H1 (cell line): ENCODE measurements around the gene TBC1D19. TPM values are rescaled to one million over a fixed set of nuclear protein-coding genes. Genes with fewer than 3 reads are reported as not detected.
A peak's percentile ranks its signal among the peaks of the same experiment; 100 is the strongest.

ENCODE experiments used
- CTCF ChIA-PET: fragments of 300-600 bp; sonication (Branson Sonifier 250); formaldehyde crosslinking; loops from one replicate; lab custom pipeline; 2021; ENCODE audit not compliant: partially characterized antibody; lab: Charles Lee
- POLR2A ChIA-PET: fragments of 300-600 bp; sonication (Branson Sonifier 250); formaldehyde crosslinking; loops from one replicate; lab custom pipeline; 2021; ENCODE audit warnings: inconsistent platforms; ENCODE audit not compliant: partially characterized antibody; lab: Charles Lee
- DNase-seq, 2 experiments: peaks; one replicate each; pipeline versions ENCODE4 v3.0.0 to v3.0.0-alpha.2; 2010 to 2022; ENCODE audit warnings: low spot score in 2 of 2, low read depth in 1 of 2, mixed read lengths in 1 of 2
- FAIRE-seq: peaks from 2 replicates; lab custom pipeline; 2011; peaks lifted over from hg19 to GRCh38; lab: Jason Lieb, UNC
- H2AFZ ChIP-seq: 2 replicates; pipeline ENCODE4 v1.8.1; 2012; ENCODE audit warnings: low read length, inconsistent platforms
- H2AK5ac ChIP-seq: 2 replicates; pipeline ENCODE4 v1.6.1; 2013; ENCODE audit warnings: low read depth, low read length
- H2BK120ac ChIP-seq: replicated peaks from 2 replicates; pipeline ENCODE3; 2013; ENCODE audit warnings: low read depth, low read length, inconsistent platforms
- H2BK12ac ChIP-seq: 2 replicates; pipeline ENCODE4 v1.6.1; 2013; ENCODE audit warnings: low read depth, low read length
- H2BK15ac ChIP-seq: 2 replicates; pipeline ENCODE4 v1.6.1; 2013; ENCODE audit warnings: low read length
- H2BK20ac ChIP-seq: 2 replicates; pipeline ENCODE4 v1.6.1; 2013; ENCODE audit warnings: low read length
- H2BK5ac ChIP-seq: 2 replicates; pipeline ENCODE4 v1.6.1; 2013; ENCODE audit warnings: low read depth, low read length
- H3K14ac ChIP-seq: 2 replicates; pipeline ENCODE4 v1.6.1; 2013; ENCODE audit warnings: inconsistent platforms; ENCODE audit not compliant: insufficient read length
- H3K18ac ChIP-seq: 2 replicates; pipeline ENCODE4 v1.6.1; 2013; ENCODE audit warnings: low read length; ENCODE audit errors: extremely low read depth
- H3K23ac ChIP-seq: 2 replicates; pipeline ENCODE4 v1.6.1; 2013; ENCODE audit warnings: inconsistent platforms; ENCODE audit not compliant: insufficient read length
- H3K23me2 ChIP-seq: 2 replicates; pipeline ENCODE4 v1.6.1; 2013; ENCODE audit warnings: low read depth, low read length
- H3K27ac ChIP-seq: 2 replicates; pipeline ENCODE4 v1.6.1; 2011; ENCODE audit warnings: low read depth, low read length, inconsistent platforms
- H3K27me3 ChIP-seq, 4 experiments: replicated peaks in 1 of 4; 1 replicate in 1 of 4; 2 replicates in 3 of 4; pipeline versions ENCODE4 v1.6.1 to v1.8.1; 2011 to 2013; ENCODE audit warnings: low read length in 3 of 4, mild to moderate bottlenecking in 3 of 4, inconsistent platforms in 2 of 4, mixed read lengths in 2 of 4, moderate library complexity in 1 of 4; ENCODE audit not compliant: control insufficient read depth in 3 of 4, insufficient read depth in 3 of 4; ENCODE audit errors: extremely low read depth in 1 of 4
- H3K36me3 ChIP-seq, 4 experiments: 2 replicates each; pipeline versions ENCODE4 v1.6.1 to v1.8.1; 2011 to 2013; ENCODE audit warnings: mild to moderate bottlenecking in 4 of 4, low read length in 3 of 4, moderate library complexity in 2 of 4, control low read depth in 1 of 4, inconsistent platforms in 1 of 4; ENCODE audit not compliant: insufficient read depth in 4 of 4, control insufficient read depth in 2 of 4
- H3K4ac ChIP-seq: replicated peaks from 2 replicates; pipeline ENCODE3; 2013; ENCODE audit warnings: low read length, low read depth, mixed read lengths, inconsistent platforms; ENCODE audit not compliant: insufficient read length
- H3K4me1 ChIP-seq, 4 experiments: replicated peaks in 1 of 4; 1 replicate in 1 of 4; 2 replicates in 3 of 4; pipeline versions ENCODE4 v1.6.1 to v1.8.1; 2011 to 2013; ENCODE audit warnings: low read length in 3 of 4, inconsistent platforms in 2 of 4, mixed read lengths in 1 of 4; ENCODE audit not compliant: insufficient read depth in 4 of 4, control insufficient read depth in 3 of 4
- H3K4me2 ChIP-seq, 2 experiments: 2 replicates each; pipeline versions ENCODE4 v1.6.1 to v1.8.1; 2011 to 2013; ENCODE audit warnings: low read depth in 2 of 2, low read length in 2 of 2, control low read depth in 1 of 2, inconsistent platforms in 1 of 2, mild to moderate bottlenecking in 1 of 2; ENCODE audit not compliant: insufficient read depth in 1 of 2
- H3K4me3 ChIP-seq, 4 experiments: fragments of 200-600, 300-600 bp in 1 of 4; sonication (generic), shearing (Covaris generic), sonication (Bioruptor Twin) in 1 of 4; 2 replicates each; pipeline versions ENCODE4 v1.5.1 to v1.8.1; 2011 to 2016; ENCODE audit warnings: low read length in 4 of 4, low read depth in 3 of 4, control low read depth in 2 of 4, inconsistent platforms in 2 of 4, mild to moderate bottlenecking in 2 of 4, mixed read lengths in 1 of 4, moderate library complexity in 1 of 4; ENCODE audit not compliant: insufficient read depth in 2 of 4; ENCODE audit errors: extremely low read depth in 1 of 4
- H3K56ac ChIP-seq: replicated peaks from 2 replicates; pipeline ENCODE3; 2013; ENCODE audit warnings: low read depth, mild to moderate bottlenecking, mixed read lengths, low read length, inconsistent platforms; ENCODE audit not compliant: insufficient read length
- H3K79me1 ChIP-seq: 2 replicates; pipeline ENCODE4 v1.6.1; 2013; ENCODE audit warnings: low read depth, low read length, control low read depth
- H3K79me2 ChIP-seq, 2 experiments: 2 replicates each; pipeline versions ENCODE4 v1.6.1 to v1.8.1; 2012 to 2013; ENCODE audit warnings: low read length in 2 of 2, mild to moderate bottlenecking in 2 of 2, inconsistent platforms in 1 of 2; ENCODE audit not compliant: insufficient read depth in 2 of 2, control insufficient read depth in 1 of 2
- H3K9ac ChIP-seq, 4 experiments: replicated peaks in 1 of 4; 1 replicate in 1 of 4; 2 replicates in 3 of 4; pipeline versions ENCODE4 v1.6.1 to v1.8.1; 2011 to 2013; ENCODE audit warnings: low read depth in 3 of 4, low read length in 3 of 4, control low read depth in 2 of 4, mild to moderate bottlenecking in 2 of 4, moderate library complexity in 2 of 4, inconsistent platforms in 1 of 4; ENCODE audit errors: extremely low read depth in 1 of 4
- H3K9me3 ChIP-seq, 2 experiments: 2 replicates each; pipeline versions ENCODE4 v1.6.1 to v1.8.1; 2012 to 2013; ENCODE audit warnings: mild to moderate bottlenecking in 2 of 2, moderate library complexity in 2 of 2, control low read depth in 1 of 2, inconsistent platforms in 1 of 2, low read depth in 1 of 2, low read length in 1 of 2, mixed read lengths in 1 of 2; ENCODE audit not compliant: insufficient read depth in 2 of 2
- H4K20me1 ChIP-seq, 2 experiments: replicated peaks in 1 of 2; 2 replicates each; pipeline versions ENCODE3 to v1.8.1; 2011 to 2013; ENCODE audit warnings: inconsistent platforms in 2 of 2, low read length in 2 of 2, mild to moderate bottlenecking in 1 of 2; ENCODE audit not compliant: insufficient read depth in 2 of 2, control insufficient read depth in 1 of 2
- H4K5ac ChIP-seq: 2 replicates; pipeline ENCODE4 v1.6.1; 2013; ENCODE audit warnings: low read length, low read depth, mixed read lengths, inconsistent platforms; ENCODE audit not compliant: insufficient read length
- H4K8ac ChIP-seq: 2 replicates; pipeline ENCODE4 v1.8.0; 2013; ENCODE audit warnings: mild to moderate bottlenecking, moderate library complexity, low read length, inconsistent platforms; ENCODE audit not compliant: insufficient read depth; ENCODE audit errors: extremely low read depth
- H4K91ac ChIP-seq: replicated peaks from 2 replicates; pipeline ENCODE3; 2013; ENCODE audit warnings: low read length, mixed read lengths, inconsistent platforms; ENCODE audit not compliant: insufficient read length
- ASH2L ChIP-seq: fragments of 200-600, 300-600 bp; sonication (generic); IDR thresholded peaks from one replicate; pipeline ENCODE4 v1.7.1; 2017; ENCODE audit warnings: low read length
- CTCF ChIP-seq, 3 experiments: IDR thresholded peaks; 1 replicate in 2 of 3; 2 replicates in 1 of 3; pipeline versions ENCODE4 v1.5.1 to v1.6.1; 2011; ENCODE audit warnings: low read length in 3 of 3, mild to moderate bottlenecking in 3 of 3, inconsistent platforms in 2 of 3, low read depth in 1 of 3, moderate library complexity in 1 of 3; ENCODE audit not compliant: insufficient read depth in 1 of 3; ENCODE audit errors: control extremely low read depth in 1 of 3
- EP300 ChIP-seq, 2 experiments: IDR thresholded peaks; 1 replicate in 1 of 2; 2 replicates in 1 of 2; pipeline ENCODE4 v1.6.1; 2011 to 2012; ENCODE audit warnings: low read depth in 2 of 2, low read length in 2 of 2, mild to moderate bottlenecking in 2 of 2, borderline replicate concordance in 1 of 2, inconsistent platforms in 1 of 2, moderate library complexity in 1 of 2
- HDAC6 ChIP-seq: IDR thresholded peaks from one replicate; pipeline ENCODE4 v1.7.1; 2012; ENCODE audit warnings: low read depth, mild to moderate bottlenecking, inconsistent platforms, low read length, moderate library complexity
- MAX ChIP-seq: IDR thresholded peaks from 2 replicates; pipeline ENCODE4 v1.6.1; 2012; ENCODE audit warnings: inconsistent platforms
- RAD21 ChIP-seq, 2 experiments: IDR thresholded peaks in 1 of 2; conservative IDR thresholded peaks in 1 of 2; 2 replicates each; pipeline ENCODE4 v1.6.1; 2011; ENCODE audit warnings: low read depth in 2 of 2, low read length in 2 of 2, improper control_type of control experiment in 1 of 2, inconsistent platforms in 1 of 2, mild to moderate bottlenecking in 1 of 2, moderate library complexity in 1 of 2
- SIX5 ChIP-seq: IDR thresholded peaks from 2 replicates; pipeline ENCODE4 v1.6.1; 2011; ENCODE audit warnings: mild to moderate bottlenecking, low read depth, low read length
- SP2 ChIP-seq: IDR thresholded peaks from 2 replicates; pipeline ENCODE4 v1.6.1; 2012; ENCODE audit warnings: mild to moderate bottlenecking, low read length, inconsistent platforms
- WGBS, 2 experiments: shearing (Covaris generic) in 1 of 2; methylation state at CpG; one replicate each; pipeline versions ENCODE4 v1.1.6 to v1.1.7; 2013 to 2015; ENCODE audit warnings: low lambda C conversion rate in 2 of 2, mixed read lengths in 2 of 2, inconsistent platforms in 1 of 2, low coverage in 1 of 2, missing lambda C conversion rate in 1 of 2; ENCODE audit not compliant: insufficient replicate concordance in 2 of 2, insufficient coverage in 1 of 2, insufficient read length in 1 of 2; ENCODE audit errors: extremely low coverage in 1 of 2, missing lambda C conversion rate in 1 of 2; 5-methylcytosine and 5-hydroxymethylcytosine counted together
- polyA plus RNA-seq, 7 experiments: library from polyadenylated mRNA; depleted of rRNA in 3 of 7; stranded (reverse) in 5 of 7; unstranded in 2 of 7; fragments of >200 nt in 5 of 7; fragments of 200-250 nt in 2 of 7; gene quantifications; 1 replicate in 5 of 7; 2 replicates in 1 of 7; 4 replicates in 1 of 7; pipeline versions ENCODE4 v1.2.1 to v1.2.3, GENCODE V29; 2011 to 2013; ENCODE audit warnings: missing spikeins in 2 of 7, mixed read lengths in 2 of 7
- total RNA-seq: library from RNA; stranded (reverse); fragmentation: NEBNext Ultra II Directional; extraction: Animal tissue kit (Norgen Biotek cat#: 25700); gene quantifications from 2 replicates; pipeline ENCODE4 v1.2.1, GENCODE V29; 2021

TBC1D19 gene
- total and polyA plus RNA-seq, 2 of the 8 experiments (the other 6 are each of a cell fraction or from before 2014, with no cell fraction given), result 1.9 to 3.5 TPM

DNA sequence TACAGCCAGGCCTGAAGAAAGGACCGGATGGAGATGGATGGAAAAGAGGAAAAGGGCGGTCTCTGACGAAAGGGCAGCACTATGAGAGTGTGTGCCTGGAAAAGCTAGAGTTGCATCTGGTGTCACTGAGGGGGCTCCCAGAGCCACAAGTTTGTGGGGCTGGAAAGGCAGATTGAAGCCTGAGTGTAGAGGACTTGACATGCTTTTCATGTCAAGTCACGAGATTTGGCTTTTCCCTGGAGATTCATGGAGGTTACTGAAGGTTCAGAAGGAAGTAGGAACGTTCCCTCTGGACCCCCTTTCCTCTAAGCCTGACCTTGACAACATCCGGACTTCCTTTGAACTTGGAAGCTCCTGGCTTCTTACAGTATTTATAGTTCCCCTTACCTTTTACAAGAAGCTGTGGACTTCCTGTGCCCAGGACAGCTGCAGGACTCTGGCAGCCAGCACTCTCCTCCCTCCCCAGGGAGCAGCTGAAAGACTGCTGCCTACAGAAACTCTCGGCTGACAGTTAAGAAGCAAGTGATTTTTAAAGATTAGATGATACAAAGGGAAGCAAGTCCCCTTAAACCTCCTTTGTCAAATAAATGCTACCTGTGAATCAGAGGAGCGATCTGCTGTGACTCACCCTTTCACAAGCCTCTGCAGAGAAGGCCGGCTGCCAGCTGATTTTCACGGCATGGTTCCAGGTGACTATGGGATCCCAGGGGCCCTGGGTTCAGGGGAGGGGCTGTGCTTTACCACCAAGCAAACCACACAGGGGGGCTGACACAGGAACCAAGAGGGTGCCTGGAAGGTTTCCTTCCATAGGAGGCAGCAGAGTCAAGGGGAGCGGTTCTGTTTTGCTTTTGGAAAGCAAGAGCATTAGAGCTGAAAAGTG, 203.8 kb downstream of the TBC1D19 start:
- H2BK20ac ChIP-seq, result no peak overlapping the region
- H4K91ac ChIP-seq, result no peak overlapping the region
- H3K14ac ChIP-seq, result no peak overlapping the region
- H3K23ac ChIP-seq, result no peak overlapping the region
- peaks cover 0 to 3% (median 0%) of the 10 kb centered on the region in 4 experiments; a peak in 3 of 7 replicates for H3K4me1 ChIP-seq
- FAIRE-seq, result no peak
- H2BK120ac ChIP-seq, result no peak overlapping the region
- H3K56ac ChIP-seq, result no peak overlapping the region
- no peak overlapping the region for H3K18ac ChIP-seq
- 66% methylated on average over 11 of the region's 11 CpGs; no CpG with 5 or more reads in 1 of the 2 experiments for WGBS, 2 experiments
- no peaks in the 10 kb centered on the region for H3K23me2 ChIP-seq
- H3K36me3 ChIP-seq, result no peaks in the 10 kb centered on the region
- H3K4ac ChIP-seq, result no peak overlapping the region
- no peaks in the 10 kb centered on the region for H3K79me1 ChIP-seq
- H3K27me3 ChIP-seq, result no peaks in the 10 kb centered on the region
- H3K9ac ChIP-seq, result no peak overlapping the region; a peak in 1 of 7 replicates
- H2AK5ac ChIP-seq, result no peak overlapping the region
- H3K4me3 ChIP-seq, result no peak overlapping the region
- no peaks in the 10 kb centered on the region for H4K20me1 ChIP-seq
- no peak overlapping the region for H2BK12ac ChIP-seq
- POLR2A ChIA-PET, result interaction anchor here (0.6 kb wide), 2 partner anchors 131 to 552 kb away, joined by 3 read pairs; no protein-coding TSS in a partner anchor
- no peaks in the 10 kb centered on the region for H3K9me3 ChIP-seq
- DNase-seq, result peak; percentile 62 to 64
- H2BK5ac ChIP-seq, result no peak overlapping the region; the same call in 1 of the 2 replicates
- no peak overlapping the region; the same call in 1 of the 2 replicates for H4K8ac ChIP-seq
- H3K79me2 ChIP-seq, result no peaks in the 10 kb centered on the region
- H3K4me2 ChIP-seq, result 0 out of 4 replicates have a peak overlapping the region, but pooled peaks of 1 of the 2 experiments have one; percentile 29
- CTCF ChIA-PET, result interaction anchor here (0.6 to 2.7 kb wide), 21 partner anchors 11 to 530 kb away, joined by 3 to 15 read pairs (median 4); no protein-coding TSS in a partner anchor
- H2AFZ ChIP-seq, result no peak overlapping the region
- no peak overlapping the region for H3K27ac ChIP-seq
- H4K5ac ChIP-seq, result no peak overlapping the region
- no peak overlapping the region for H2BK15ac ChIP-seq
- TF ChIP-seq HDAC6 (no peak), EP300 (IDR thresholded peaks at IDR 0.05; ENCODE audit: borderline replicate concordance in 1 of 2, low read depth in 2 of 2, low read length in 2 of 2) (no peak), RAD21 (IDR thresholded peaks at IDR 0.05 in 1 of 2, conservative IDR thresholded peaks at IDR 0.05 in 1 of 2; ENCODE audit: low read depth in 2 of 2, low read length in 2 of 2) (peak; percentile 84 to 86), ASH2L (no peak), CTCF (IDR thresholded peaks at IDR 0.05; ENCODE audit: control extremely low read depth in 1 of 3, insufficient read depth in 1 of 3, low read depth in 1 of 3, low read length in 3 of 3) (peak; percentile 54 to 72 (median 59)), SIX5 (no peak), MAX (no peak), SP2 (no peak)
